ENCODE results near the gene MACROD2. TPM values are rescaled to one million over a fixed set of nuclear protein-coding genes. Genes with fewer than 3 reads are reported as not detected.

The MACROD2 gene
- total RNA-seq, 4 donors from 2014 or later, result 4.6 to 33.0 (median 8.3) TPM

DNA sequence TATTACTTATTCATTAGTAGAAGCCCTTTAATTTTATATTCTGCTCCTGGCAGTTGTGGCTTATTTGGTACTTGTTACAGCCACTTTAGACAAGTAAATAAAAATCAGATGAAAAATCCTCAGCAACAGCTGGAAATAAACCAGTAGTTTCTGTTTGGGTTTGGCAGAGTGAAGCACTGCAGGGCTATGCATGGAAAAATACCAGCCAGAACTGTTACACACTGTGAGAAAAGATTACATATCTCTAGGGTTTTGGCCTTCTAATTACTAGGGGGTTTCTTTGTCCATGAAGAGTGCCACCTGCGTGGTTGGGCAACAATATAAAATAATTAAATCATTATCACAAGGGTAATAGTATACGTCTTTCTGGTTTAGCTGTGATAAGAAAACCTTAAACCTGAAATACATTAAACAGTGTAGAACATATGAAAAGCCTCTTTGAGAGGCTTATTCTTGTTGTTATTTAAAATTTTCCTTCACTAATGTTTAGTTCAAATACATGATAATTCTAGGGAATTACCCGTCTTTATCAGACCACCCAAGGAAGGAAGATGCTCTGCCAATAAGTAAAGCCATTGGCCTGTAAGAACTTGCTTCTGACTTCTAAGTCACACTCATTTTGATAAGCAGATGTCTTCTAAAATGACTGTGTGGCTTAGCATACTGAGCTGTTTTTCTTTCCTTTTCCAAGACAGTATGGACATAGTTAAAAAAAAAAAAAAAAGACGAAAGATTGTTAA is 662.1 kb downstream of the MACROD2 start:
- H3K27me3 ChIP-seq, result no peaks in the 10 kb centered on the region
- DNase-seq, result no peak
- no peak overlapping the region for H3K4me3 ChIP-seq
- intact Hi-C loops (cut with DNase I; ENCODE audit: low total_unique reads), result no loop called here
- no peaks in the 10 kb centered on the region for H3K9me3 ChIP-seq
- H3K27ac ChIP-seq, result no peak overlapping the region
- in situ Hi-C loops (cut with MboI; ENCODE audit: low pct_ligation_motif_present in 1 of 4, low pct_unique_long_range_greater_than_20kb in 1 of 4, low sequenced_read_pairs in 3 of 4), result loop anchor here in 1 of 4 donors (25.0 kb wide), 1 partner anchor 105 kb away; no protein-coding TSS in a partner anchor
- no peaks in the 10 kb centered on the region for H3K36me3 ChIP-seq
- H3K4me1 ChIP-seq, result no peaks in the 10 kb centered on the region
- WGBS, 2 donors (ENCODE audit: low coverage in 1 of 2), result 47 to 63% methylated on average over 4 of the region's 4 CpGs
- TF ChIP-seq, protein P1, sequence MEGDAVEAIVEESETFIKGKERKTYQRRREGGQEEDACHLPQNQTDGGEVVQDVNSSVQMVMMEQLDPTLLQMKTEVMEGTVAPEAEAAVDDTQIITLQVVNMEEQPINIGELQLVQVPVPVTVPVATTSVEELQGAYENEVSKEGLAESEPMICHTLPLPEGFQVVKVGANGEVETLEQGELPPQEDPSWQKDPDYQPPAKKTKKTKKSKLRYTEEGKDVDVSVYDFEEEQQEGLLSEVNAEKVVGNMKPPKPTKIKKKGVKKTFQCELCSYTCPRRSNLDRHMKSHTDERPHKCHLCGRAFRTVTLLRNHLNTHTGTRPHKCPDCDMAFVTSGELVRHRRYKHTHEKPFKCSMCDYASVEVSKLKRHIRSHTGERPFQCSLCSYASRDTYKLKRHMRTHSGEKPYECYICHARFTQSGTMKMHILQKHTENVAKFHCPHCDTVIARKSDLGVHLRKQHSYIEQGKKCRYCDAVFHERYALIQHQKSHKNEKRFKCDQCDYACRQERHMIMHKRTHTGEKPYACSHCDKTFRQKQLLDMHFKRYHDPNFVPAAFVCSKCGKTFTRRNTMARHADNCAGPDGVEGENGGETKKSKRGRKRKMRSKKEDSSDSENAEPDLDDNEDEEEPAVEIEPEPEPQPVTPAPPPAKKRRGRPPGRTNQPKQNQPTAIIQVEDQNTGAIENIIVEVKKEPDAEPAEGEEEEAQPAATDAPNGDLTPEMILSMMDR (IDR thresholded peaks at IDR 0.05), result no peak
- TF ChIP-seq EP300 (IDR thresholded peaks at IDR 0.05; ENCODE audit: low read depth) (no peak), POLR2A (IDR thresholded peaks at IDR 0.05) (no peak), POLR2AphosphoS5 (IDR thresholded peaks at IDR 0.05) (no peak)

DNA sequence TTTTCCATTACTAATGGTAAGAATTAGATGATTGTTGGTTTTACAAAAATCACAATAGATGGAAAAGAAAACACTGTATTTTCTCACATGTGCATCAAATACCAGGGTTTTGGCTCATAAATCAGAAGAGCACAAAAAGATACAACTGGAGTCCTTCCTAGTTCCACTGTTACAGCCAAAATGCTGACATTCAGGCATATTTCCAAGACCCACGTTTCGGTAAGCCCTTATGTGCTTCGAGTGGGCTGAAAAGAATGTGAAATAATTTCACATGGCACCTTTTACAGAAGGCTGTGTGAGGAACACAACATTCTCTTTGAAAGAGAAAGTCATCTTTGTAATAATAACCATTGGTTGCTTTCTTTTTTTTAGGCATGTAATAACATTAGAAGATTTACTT is 668.8 kb downstream of the MACROD2 start:
- H3K36me3 ChIP-seq, result no peaks in the 10 kb centered on the region
- H3K27me3 ChIP-seq, result no peaks in the 10 kb centered on the region
- in situ Hi-C loops (cut with MboI; ENCODE audit: low pct_ligation_motif_present in 1 of 4, low pct_unique_long_range_greater_than_20kb in 1 of 4, low sequenced_read_pairs in 3 of 4) (loop anchor here in 1 of 4 donors (25.0 kb wide), 1 partner anchor 98 kb away; no protein-coding TSS in a partner anchor), intact Hi-C loops (cut with DNase I; ENCODE audit: low total_unique reads) (no loop called here)
- DNase-seq, result no peak
- TF ChIP-seq, protein P1 (IDR thresholded peaks at IDR 0.05), result no peak
- TF ChIP-seq EP300 (IDR thresholded peaks at IDR 0.05; ENCODE audit: low read depth) (no peak), POLR2AphosphoS5 (IDR thresholded peaks at IDR 0.05) (no peak), POLR2A (IDR thresholded peaks at IDR 0.05) (no peak)
- H3K4me1 ChIP-seq, result no peaks in the 10 kb centered on the region
- H3K27ac ChIP-seq, result no peak overlapping the region
- H3K9me3 ChIP-seq, result no peaks in the 10 kb centered on the region
- 41 to 58% methylated on average over 3 of the region's 3 CpGs for WGBS, 2 donors (ENCODE audit: low coverage in 1 of 2)
- H3K4me3 ChIP-seq, result no peak overlapping the region

DNA sequence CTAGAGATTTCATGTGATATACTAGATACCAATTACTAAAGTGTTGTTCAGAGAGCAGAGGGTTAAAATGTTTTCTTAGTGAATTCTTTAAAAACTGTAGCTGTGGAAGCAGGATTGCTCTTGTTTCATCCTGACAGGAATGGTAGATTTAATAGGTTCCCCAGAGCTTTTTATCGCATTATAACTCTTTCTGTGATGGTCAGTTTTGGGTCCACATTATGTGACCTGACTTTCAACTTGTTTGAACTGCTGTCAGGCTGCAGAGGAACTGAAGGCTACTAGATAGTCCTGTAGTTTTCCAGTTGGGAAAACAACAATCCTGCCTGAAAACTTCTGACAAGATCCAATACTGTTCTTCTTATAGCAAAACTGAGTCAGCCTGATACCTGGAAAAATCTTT is 671.4 kb downstream of the MACROD2 start:
- Histone ChIP-seq H3K27ac (no peak overlapping the region), H3K27me3 (no peaks in the 10 kb centered on the region), H3K9me3 (no peaks in the 10 kb centered on the region), H3K4me3 (no peak overlapping the region), H3K36me3 (no peaks in the 10 kb centered on the region), H3K4me1 (peaks cover 0 to under 1% (median 0%) of the 10 kb centered on the region in 4 donors)
- DNase-seq, result no peak
- intact Hi-C loops (cut with DNase I; ENCODE audit: low total_unique reads), result no loop called here
- WGBS, 2 donors (ENCODE audit: low coverage in 1 of 2), result 77% methylated on average over 1 of the region's 1 CpG; no CpG with 5 or more reads in 1 of the 2 donors
- TF ChIP-seq, protein P1 (IDR thresholded peaks at IDR 0.05), result no peak
- TF ChIP-seq POLR2A (IDR thresholded peaks at IDR 0.05) (no peak), POLR2AphosphoS5 (IDR thresholded peaks at IDR 0.05) (no peak), EP300 (IDR thresholded peaks at IDR 0.05; ENCODE audit: low read depth) (no peak)
- in situ Hi-C loops (cut with MboI; ENCODE audit: low pct_ligation_motif_present in 1 of 4, low pct_unique_long_range_greater_than_20kb in 1 of 4, low sequenced_read_pairs in 3 of 4), result loop anchor here in 1 of 4 donors (25.0 kb wide), 1 partner anchor 96 kb away; no protein-coding TSS in a partner anchor

DNA sequence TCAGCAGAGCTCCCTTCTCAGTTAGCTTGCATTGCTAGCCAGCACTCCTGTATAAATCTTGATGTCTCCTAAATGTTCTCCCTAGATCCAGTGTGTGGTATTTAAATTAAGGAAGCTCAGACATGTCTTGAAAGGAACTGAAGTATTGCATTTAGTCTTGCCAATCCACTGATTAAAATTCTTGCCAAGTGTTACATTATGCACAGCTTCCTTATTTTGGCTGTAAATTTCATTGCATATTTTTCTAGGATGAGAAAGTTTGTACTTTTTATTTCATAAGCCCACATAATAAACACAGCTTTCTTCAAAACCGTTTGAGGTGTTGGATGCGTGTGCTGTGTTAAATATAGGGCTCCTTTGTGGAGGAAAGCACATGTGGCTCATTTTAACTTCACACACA is 671.9 kb downstream of the MACROD2 start:
- H3K27ac ChIP-seq, result no peak overlapping the region
- H3K36me3 ChIP-seq, result no peaks in the 10 kb centered on the region
- TF ChIP-seq EP300 (IDR thresholded peaks at IDR 0.05; ENCODE audit: low read depth), result no peak
- no peak for TF ChIP-seq POLR2AphosphoS5 (IDR thresholded peaks at IDR 0.05)
- TF ChIP-seq, protein P1 (IDR thresholded peaks at IDR 0.05), result no peak
- TF ChIP-seq POLR2A (IDR thresholded peaks at IDR 0.05), result no peak
- no peaks in the 10 kb centered on the region for H3K9me3 ChIP-seq
- DNase-seq, result no peak
- no peaks in the 10 kb centered on the region for H3K27me3 ChIP-seq
- 29 to 33% methylated on average over 2 of the region's 2 CpGs for WGBS, 2 donors (ENCODE audit: low coverage in 1 of 2)
- intact Hi-C loops (cut with DNase I; ENCODE audit: low total_unique reads) (no loop called here), in situ Hi-C loops (cut with MboI; ENCODE audit: low pct_ligation_motif_present in 1 of 4, low pct_unique_long_range_greater_than_20kb in 1 of 4, low sequenced_read_pairs in 3 of 4) (loop anchor here in 1 of 4 donors (25.0 kb wide), 1 partner anchor 95 kb away; no protein-coding TSS in a partner anchor)
- no peak overlapping the region for H3K4me3 ChIP-seq
- peaks cover 0 to 4% (median 0%) of the 10 kb centered on the region in 4 donors for H3K4me1 ChIP-seq
